Measurements from ENCODE around the gene RUFY3. TPM values are rescaled to one million over a fixed set of nuclear protein-coding genes. Genes with fewer than 3 reads are reported as not detected.

Gene RUFY3
- total and polyA plus RNA-seq, 2 experiments from 2014 or later = 18.3 to 29.2 TPM

- no peaks in the 10 kb centered on the region for H3K9me2 ChIP-seq (ENCODE audit: insufficient read depth)
- no peak overlapping the region for H3K27ac ChIP-seq (ENCODE audit: low read depth)
- Mint-ChIP-seq H3K36me3 (ENCODE audit: low read depth) (no peaks in the 10 kb centered on the region), H3K9me3 (no peaks in the 10 kb centered on the region), H3K27me3 (ENCODE audit: insufficient read depth, low read depth, poor library complexity) (no peaks in the 10 kb centered on the region), H3K27ac (no peak overlapping the region), H3K4me3 (no peak overlapping the region), H3K4me1 (peaks cover 14% of the 10 kb centered on the region; the same call in 2 of the 3 replicates)
- H3K4me3 ChIP-seq = no peak overlapping the region
- H4K20me1 ChIP-seq (replicated peaks; ENCODE audit: insufficient read depth) = no peaks in the 10 kb centered on the region
- H3F3A ChIP-seq (replicated peaks; ENCODE audit: low read depth) = no peaks in the 10 kb centered on the region
- peaks cover 13% of the 10 kb centered on the region for H3K79me2 ChIP-seq (replicated peaks; ENCODE audit: insufficient read depth)
- TF ChIP-seq CREB1 (CRISPR knock-in tag; IDR thresholded peaks at IDR 0.05; ENCODE audit: low read depth) (no peak), ZNF462 (CRISPR knock-in tag; IDR thresholded peaks at IDR 0.05) (no peak), EZH2phosphoT487 (IDR thresholded peaks at IDR 0.05; ENCODE audit: unreplicated experiment) (no peak), NANOG (IDR thresholded peaks at IDR 0.05; ENCODE audit: borderline replicate concordance) (no peak), STAT1 (IDR thresholded peaks at IDR 0.05; ENCODE audit: unreplicated experiment) (no peak), ZNF114 (CRISPR knock-in tag; IDR thresholded peaks at IDR 0.05) (no peak), EZH2 (IDR thresholded peaks at IDR 0.05; ENCODE audit: low read depth, unreplicated experiment) (no peak), REST (IDR thresholded peaks at IDR 0.05; ENCODE audit: unreplicated experiment) (no peak), JUNB (IDR thresholded peaks at IDR 0.05; ENCODE audit: unreplicated experiment) (no peak), POLR2AphosphoS5 (IDR thresholded peaks at IDR 0.05; ENCODE audit: low read depth) (no peak), ZNF331 (CRISPR knock-in tag; IDR thresholded peaks at IDR 0.05; ENCODE audit: low read depth) (no peak)
- TF ChIP-seq, protein P1, sequence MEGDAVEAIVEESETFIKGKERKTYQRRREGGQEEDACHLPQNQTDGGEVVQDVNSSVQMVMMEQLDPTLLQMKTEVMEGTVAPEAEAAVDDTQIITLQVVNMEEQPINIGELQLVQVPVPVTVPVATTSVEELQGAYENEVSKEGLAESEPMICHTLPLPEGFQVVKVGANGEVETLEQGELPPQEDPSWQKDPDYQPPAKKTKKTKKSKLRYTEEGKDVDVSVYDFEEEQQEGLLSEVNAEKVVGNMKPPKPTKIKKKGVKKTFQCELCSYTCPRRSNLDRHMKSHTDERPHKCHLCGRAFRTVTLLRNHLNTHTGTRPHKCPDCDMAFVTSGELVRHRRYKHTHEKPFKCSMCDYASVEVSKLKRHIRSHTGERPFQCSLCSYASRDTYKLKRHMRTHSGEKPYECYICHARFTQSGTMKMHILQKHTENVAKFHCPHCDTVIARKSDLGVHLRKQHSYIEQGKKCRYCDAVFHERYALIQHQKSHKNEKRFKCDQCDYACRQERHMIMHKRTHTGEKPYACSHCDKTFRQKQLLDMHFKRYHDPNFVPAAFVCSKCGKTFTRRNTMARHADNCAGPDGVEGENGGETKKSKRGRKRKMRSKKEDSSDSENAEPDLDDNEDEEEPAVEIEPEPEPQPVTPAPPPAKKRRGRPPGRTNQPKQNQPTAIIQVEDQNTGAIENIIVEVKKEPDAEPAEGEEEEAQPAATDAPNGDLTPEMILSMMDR (conservative IDR thresholded peaks at IDR 0.05; ENCODE audit: low read depth in 2 of 2) = no peak
- TF ChIP-seq, protein P2, sequence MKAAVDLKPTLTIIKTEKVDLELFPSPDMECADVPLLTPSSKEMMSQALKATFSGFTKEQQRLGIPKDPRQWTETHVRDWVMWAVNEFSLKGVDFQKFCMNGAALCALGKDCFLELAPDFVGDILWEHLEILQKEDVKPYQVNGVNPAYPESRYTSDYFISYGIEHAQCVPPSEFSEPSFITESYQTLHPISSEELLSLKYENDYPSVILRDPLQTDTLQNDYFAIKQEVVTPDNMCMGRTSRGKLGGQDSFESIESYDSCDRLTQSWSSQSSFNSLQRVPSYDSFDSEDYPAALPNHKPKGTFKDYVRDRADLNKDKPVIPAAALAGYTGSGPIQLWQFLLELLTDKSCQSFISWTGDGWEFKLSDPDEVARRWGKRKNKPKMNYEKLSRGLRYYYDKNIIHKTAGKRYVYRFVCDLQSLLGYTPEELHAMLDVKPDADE (IDR thresholded peaks at IDR 0.05) = no peak
- ATAC-seq (no peak), DNase-seq (ENCODE audit: low spot score) (no peak)
- H2AFZ ChIP-seq = no peak overlapping the region
- H3K36me3 ChIP-seq (ENCODE audit: insufficient read depth) = no peaks in the 10 kb centered on the region
- no peaks in the 10 kb centered on the region for H3K27me3 ChIP-seq (ENCODE audit: insufficient read depth)
- no peak overlapping the region for H3K4me2 ChIP-seq
- peaks cover 18% of the 10 kb centered on the region for H3K4me1 ChIP-seq (ENCODE audit: insufficient read depth)
Observed at GRCh38 chr4:70743731-70744130, 22.0 kb downstream of the RUFY3 start.

Measured in GM23338 (cell line).